Activated naive CD8-positive, alpha-beta T cell treated with anti-CD3 and anti-CD28 coated beads, Interleukin-2, amount 50 U/mL, for 24 hours (primary cell): ENCODE measurements around the gene KRTAP4-11.
"Not testable (repeated sequence)": the region's sequence is repeated elsewhere in the genome, so short reads cannot be mapped to it uniquely, and the experiment has no call there.

Experiments used
- ATAC-seq: fragments of 150-1000 bp; cut with Tn5 transposase; one replicate; pipeline ENCODE4 v1.10.0; 2021
- DNase-seq: peaks from one replicate; pipeline ENCODE4 v3.0.0; 2021
- H3K27ac Mint-ChIP-seq: one replicate; pipeline ENCODE4 v1.8.0; 2021; ENCODE audit warnings: mild to moderate bottlenecking, mixed read lengths
- H3K27me3 Mint-ChIP-seq: one replicate; pipeline ENCODE4 v1.8.0; 2021; ENCODE audit warnings: mixed read lengths
- H3K36me3 Mint-ChIP-seq: one replicate; pipeline ENCODE4 v1.8.0; 2021; ENCODE audit warnings: low read depth, mixed read lengths
- H3K4me1 Mint-ChIP-seq: one replicate; pipeline ENCODE4 v1.8.0; 2021; ENCODE audit warnings: mixed read lengths
- H3K4me3 Mint-ChIP-seq: one replicate; pipeline ENCODE4 v1.8.0; 2021; ENCODE audit warnings: mild to moderate bottlenecking, moderate library complexity, mixed read lengths
- H3K9me3 Mint-ChIP-seq: one replicate; pipeline ENCODE4 v1.8.0; 2021; ENCODE audit warnings: mixed read lengths

KRTAP4-11 gene

GRCh38 chr17:41117846-41118386 lies at the start of gene KRTAP4-11:
TSS of gene KRTAP4-11 (minus strand) at chr17:41118373. CDS start at chr17:41118315, 58 bp downstream.
- H3K27me3 Mint-ChIP-seq, H3K36me3 Mint-ChIP-seq, H3K27ac Mint-ChIP-seq, DNase-seq, H3K4me3 Mint-ChIP-seq, ATAC-seq, H3K9me3 Mint-ChIP-seq: not testable (repeated sequence)
- H3K4me1 Mint-ChIP-seq, result peaks cover 33% of the 10 kb centered on the region

DNA sequence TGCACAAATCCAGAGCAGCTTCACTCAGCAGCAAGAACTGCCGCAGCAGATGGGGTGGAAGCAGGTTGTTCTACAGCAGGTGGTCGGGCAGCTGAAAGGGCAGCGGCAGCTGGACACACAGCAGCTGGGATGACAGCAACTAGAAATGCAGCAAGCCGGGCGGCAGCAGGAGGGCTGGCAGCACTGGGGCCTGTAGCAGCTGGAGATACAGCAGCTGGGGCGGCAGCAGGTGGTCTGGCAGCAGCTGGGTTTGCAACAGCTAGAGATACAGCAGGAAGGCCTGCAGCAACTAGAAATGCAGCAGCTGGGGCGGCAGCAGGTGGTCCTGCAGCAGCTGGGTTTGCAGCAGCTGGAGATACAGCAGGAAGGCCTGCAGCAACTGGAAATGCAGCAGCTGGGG lies 49.4 kb upstream of the KRTAP4-11 start:
- Mint-ChIP-seq H3K4me3 (no peak overlapping the region), H3K9me3 (no peaks in the 10 kb centered on the region), H3K27me3 (no peaks in the 10 kb centered on the region), H3K4me1 (no peaks in the 10 kb centered on the region), H3K36me3 (no peaks in the 10 kb centered on the region), H3K27ac (no peak overlapping the region)
- DNase-seq (no peak), ATAC-seq (no peak)

GRCh38 chr17:41163828-41164227 lies 45.7 kb upstream of the KRTAP4-11 start:
- H3K9me3 Mint-ChIP-seq, result no peaks in the 10 kb centered on the region
- H3K4me3 Mint-ChIP-seq, result no peak overlapping the region
- no peaks in the 10 kb centered on the region for H3K36me3 Mint-ChIP-seq
- H3K4me1 Mint-ChIP-seq, result no peaks in the 10 kb centered on the region
- H3K27me3 Mint-ChIP-seq, result peaks cover 2% of the 10 kb centered on the region
- H3K27ac Mint-ChIP-seq, result no peak overlapping the region
- DNase-seq, result no peak
- ATAC-seq, result no peak

DNA sequence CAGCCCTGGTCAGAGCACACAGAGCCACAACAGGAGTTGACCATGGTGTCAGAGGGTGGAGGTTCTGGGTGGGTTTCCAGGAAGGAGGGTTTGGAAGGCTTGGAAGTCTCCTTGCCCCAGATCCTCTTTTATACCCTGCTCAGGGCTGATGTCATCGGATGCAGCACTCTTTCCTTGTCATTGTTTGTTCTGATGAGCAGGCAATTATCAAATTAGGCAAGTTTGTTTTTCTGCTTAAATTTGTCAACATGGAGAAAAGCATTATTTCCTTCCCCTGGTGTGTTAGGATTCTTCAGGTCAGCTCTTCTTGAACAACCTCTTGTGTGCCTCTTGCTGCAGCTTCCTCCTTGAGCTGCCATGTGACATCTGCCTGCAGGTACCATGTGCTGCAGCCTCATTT lies 42.5 kb upstream of the KRTAP4-11 start, which contains the start of gene KRTAP4-4:
KRTAP4-4 (minus strand) TSS at position 101 of the 400 bp plus-strand sequence; CDS start at position 44, 57 bp downstream.
- H3K27ac Mint-ChIP-seq, result no peak within 1 kb of the TSS
- no peak for DNase-seq
- H3K36me3 Mint-ChIP-seq, result no peaks in the 10 kb centered on the region
- H3K4me1 Mint-ChIP-seq, result no peaks in the 10 kb centered on the region
- H3K4me3 Mint-ChIP-seq, result no peak within 1 kb of the TSS
- H3K27me3 Mint-ChIP-seq, result peaks cover 2% of the 10 kb centered on the region
- ATAC-seq, result no peak
- H3K9me3 Mint-ChIP-seq, result no peaks in the 10 kb centered on the region

DNA sequence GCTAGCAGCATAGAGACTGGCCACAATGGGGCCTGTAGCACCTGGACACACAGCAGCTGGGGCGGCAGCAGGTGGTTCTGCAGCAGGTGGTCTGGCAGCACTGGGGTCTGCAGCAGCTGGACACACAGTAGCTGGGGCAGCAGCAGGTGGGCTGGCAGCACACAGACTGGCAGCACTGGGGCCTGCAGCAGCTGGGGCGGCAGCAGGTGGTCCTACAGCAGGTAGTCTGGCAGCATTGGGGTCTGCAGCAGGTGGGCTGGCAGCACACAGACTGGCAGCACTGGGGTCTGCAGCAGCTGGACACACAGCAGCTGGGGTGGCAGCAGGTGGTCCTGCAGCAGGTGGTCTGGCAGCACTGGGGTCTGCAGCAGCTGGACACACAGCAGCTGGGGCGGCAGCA lies 42.0 kb upstream of the KRTAP4-11 start:
- H3K4me1 Mint-ChIP-seq, H3K27ac Mint-ChIP-seq, DNase-seq, H3K27me3 Mint-ChIP-seq, H3K4me3 Mint-ChIP-seq, H3K9me3 Mint-ChIP-seq, H3K36me3 Mint-ChIP-seq, ATAC-seq: not testable (repeated sequence)

DNA sequence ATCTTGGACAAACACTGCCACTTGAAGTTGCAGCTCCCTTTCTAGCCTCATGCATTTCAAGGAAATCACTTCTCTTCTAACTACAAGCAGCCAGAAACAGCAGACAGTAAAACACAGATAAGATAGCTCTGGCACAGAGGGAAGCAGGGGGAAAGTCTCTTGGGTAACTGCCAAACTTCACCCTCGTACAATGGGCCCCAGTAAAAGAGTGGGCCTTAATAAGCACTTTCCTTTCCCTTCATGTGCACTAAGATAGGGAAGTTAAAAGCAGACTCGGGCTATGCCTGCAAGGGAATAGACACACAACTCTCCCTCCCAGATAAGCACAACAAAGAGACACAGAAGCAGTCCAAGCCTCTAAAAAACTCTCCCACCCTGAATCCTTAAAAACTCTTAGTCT lies 35.7 kb upstream of the KRTAP4-11 start:
- ATAC-seq (no peak), DNase-seq (no peak)
- H3K4me3 Mint-ChIP-seq, result no peak overlapping the region
- no peaks in the 10 kb centered on the region for H3K27me3 Mint-ChIP-seq
- no peaks in the 10 kb centered on the region for H3K4me1 Mint-ChIP-seq
- no peak overlapping the region for H3K27ac Mint-ChIP-seq
- no peaks in the 10 kb centered on the region for H3K9me3 Mint-ChIP-seq
- H3K36me3 Mint-ChIP-seq, result no peaks in the 10 kb centered on the region

DNA sequence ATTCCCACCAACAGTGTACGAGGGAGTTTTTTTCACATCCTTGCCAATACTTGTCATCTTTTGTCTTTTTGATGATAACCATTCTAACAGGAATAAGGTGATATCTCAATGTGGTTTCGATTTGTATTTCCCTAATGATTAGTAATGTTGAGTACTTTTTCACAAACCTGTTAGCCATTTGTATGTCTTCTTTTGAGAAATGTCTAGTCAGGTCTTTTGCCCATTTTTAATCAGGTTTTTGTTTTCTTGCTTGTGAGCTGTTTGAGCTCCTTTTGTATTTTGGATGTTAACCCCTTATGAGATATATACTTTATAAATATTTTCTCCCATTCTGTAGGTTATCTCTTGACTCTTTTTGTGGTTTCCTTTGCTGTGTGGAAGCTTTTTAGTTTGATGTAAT lies 33.4 kb upstream of the KRTAP4-11 start:
- H3K4me3 Mint-ChIP-seq, result no peak overlapping the region
- DNase-seq, result no peak
- no peaks in the 10 kb centered on the region for H3K36me3 Mint-ChIP-seq
- H3K9me3 Mint-ChIP-seq, result no peaks in the 10 kb centered on the region
- no peak overlapping the region for H3K27ac Mint-ChIP-seq
- ATAC-seq, result no peak
- peaks cover 1% of the 10 kb centered on the region for H3K4me1 Mint-ChIP-seq
- no peaks in the 10 kb centered on the region for H3K27me3 Mint-ChIP-seq

DNA sequence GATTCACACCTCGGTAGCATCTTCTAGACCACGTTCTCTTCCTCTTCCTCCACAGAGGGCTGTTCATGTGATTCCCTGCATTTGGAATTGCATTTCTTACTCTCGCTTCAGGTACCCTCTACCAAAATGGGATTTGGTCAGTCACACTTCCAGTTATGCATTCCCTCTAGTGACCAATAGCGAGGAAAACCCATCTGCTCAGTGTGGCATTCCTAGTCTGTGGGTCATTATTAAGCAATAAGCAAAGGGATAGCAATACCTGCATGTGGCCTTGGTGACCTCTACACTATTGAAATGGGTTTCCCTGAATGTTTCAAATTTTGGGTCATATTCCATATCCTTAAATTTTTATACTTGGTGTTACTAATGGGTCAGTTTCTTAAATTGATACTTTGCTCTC lies 31.9 kb upstream of the KRTAP4-11 start:
- H3K27ac Mint-ChIP-seq, result no peak overlapping the region
- no peaks in the 10 kb centered on the region for H3K27me3 Mint-ChIP-seq
- no peak overlapping the region for H3K4me3 Mint-ChIP-seq
- ATAC-seq, result no peak
- no peaks in the 10 kb centered on the region for H3K9me3 Mint-ChIP-seq
- DNase-seq, result no peak
- H3K36me3 Mint-ChIP-seq, result no peaks in the 10 kb centered on the region
- H3K4me1 Mint-ChIP-seq, result peaks cover 1% of the 10 kb centered on the region

DNA sequence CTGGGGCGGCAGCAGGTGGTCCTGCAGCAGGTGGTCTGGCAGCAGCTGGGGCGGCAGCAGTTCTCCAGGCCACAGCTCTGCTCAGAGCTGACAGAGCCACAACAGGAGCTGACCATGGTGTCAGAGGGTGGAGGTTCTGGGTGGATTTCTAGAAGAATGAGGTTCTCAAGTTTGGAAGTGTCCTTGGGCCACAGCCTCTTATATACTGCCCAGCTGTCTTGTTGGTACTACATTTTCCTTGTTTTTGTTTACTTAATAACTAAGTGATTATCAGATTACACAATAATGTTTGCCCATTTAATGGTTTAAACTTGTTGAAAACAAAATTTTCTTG lies 31.4 kb upstream of the KRTAP4-11 start, which contains the start of gene KRTAP4-5:
KRTAP4-5 (minus strand) TSS at position 174 of the 334 bp plus-strand sequence; CDS start at position 116, 58 bp downstream.
- H3K9me3 Mint-ChIP-seq, result no peaks in the 10 kb centered on the region
- H3K36me3 Mint-ChIP-seq, result no peaks in the 10 kb centered on the region
- H3K27ac Mint-ChIP-seq, result no peak within 1 kb of the TSS
- H3K4me3 Mint-ChIP-seq, result no peak within 1 kb of the TSS
- ATAC-seq (no peak), DNase-seq (no peak)
- H3K27me3 Mint-ChIP-seq, result no peaks in the 10 kb centered on the region
- peaks cover 1% of the 10 kb centered on the region for H3K4me1 Mint-ChIP-seq

DNA sequence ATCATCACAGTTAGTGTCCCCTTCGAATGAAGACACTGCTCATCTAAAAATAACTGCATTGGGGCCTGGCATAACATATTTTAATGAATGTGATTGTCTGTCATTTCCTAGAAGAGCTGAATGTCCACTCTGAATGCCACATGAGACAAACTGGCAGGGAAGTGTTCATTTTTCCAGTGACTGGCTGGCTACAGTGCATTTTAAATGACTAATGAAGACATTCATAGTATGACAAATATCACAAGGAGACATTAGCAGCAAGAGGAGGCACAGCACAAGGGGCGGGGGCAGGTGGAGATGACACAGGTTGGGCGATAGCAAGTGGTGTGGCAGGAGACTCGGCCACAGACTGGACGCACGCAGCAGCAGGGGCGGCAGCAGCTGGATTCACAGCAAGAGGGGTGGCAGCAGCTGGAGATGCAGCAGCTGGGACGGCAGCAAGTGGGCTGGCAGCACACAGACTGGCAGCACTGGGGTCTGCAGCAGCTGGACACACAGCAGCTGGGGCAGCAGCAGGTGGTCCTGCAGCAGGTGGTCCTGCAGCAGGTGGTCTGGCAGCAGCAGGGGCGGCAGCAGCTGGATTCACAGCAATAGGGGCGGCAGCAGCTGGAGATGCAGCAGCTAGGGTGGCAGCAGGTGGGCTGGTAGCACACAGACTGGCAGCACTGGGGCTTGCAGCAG lies 30.9 kb upstream of the KRTAP4-11 start:
- DNase-seq, H3K9me3 Mint-ChIP-seq, H3K4me1 Mint-ChIP-seq, ATAC-seq, H3K36me3 Mint-ChIP-seq, H3K27me3 Mint-ChIP-seq, H3K27ac Mint-ChIP-seq, H3K4me3 Mint-ChIP-seq: not testable (repeated sequence)

DNA sequence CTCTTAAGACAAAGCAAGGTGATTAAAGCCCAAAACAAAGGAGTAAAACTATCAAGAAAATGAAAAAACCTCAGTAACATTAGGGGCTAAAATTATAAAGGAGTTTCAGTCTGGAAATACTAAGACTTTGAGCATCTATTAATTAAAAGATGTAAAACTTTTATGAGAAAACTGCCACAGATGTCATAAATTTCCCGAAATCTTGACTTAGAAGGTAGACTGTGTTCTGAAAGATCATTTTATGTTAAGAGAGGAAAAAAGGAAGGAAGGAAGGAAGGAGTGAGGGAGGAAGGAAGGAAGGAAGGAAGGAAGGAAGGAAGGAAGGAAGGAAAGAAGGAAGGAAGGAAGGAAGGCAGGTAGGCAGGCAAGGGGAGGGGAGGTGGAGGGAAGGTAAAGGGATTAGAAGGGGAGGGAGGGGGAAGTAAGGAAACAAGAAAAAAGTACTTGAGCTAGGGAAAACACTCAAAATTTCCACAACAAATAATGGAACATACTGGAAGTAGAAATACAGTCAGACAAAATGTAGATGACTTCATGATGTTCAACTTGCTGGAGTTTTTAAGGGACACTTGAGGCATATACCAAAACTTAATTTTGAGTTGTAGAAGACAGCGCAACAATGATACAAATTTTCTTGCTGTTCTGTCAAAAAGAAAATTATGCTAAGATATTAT lies 29.5 kb upstream of the KRTAP4-11 start:
- no peak overlapping the region for H3K27ac Mint-ChIP-seq
- DNase-seq (no peak), ATAC-seq (no peak)
- no peak overlapping the region for H3K4me3 Mint-ChIP-seq
- no peaks in the 10 kb centered on the region for H3K27me3 Mint-ChIP-seq
- peaks cover 13% of the 10 kb centered on the region for H3K9me3 Mint-ChIP-seq
- H3K4me1 Mint-ChIP-seq, result peaks cover 1% of the 10 kb centered on the region
- H3K36me3 Mint-ChIP-seq, result peaks cover 6% of the 10 kb centered on the region

DNA sequence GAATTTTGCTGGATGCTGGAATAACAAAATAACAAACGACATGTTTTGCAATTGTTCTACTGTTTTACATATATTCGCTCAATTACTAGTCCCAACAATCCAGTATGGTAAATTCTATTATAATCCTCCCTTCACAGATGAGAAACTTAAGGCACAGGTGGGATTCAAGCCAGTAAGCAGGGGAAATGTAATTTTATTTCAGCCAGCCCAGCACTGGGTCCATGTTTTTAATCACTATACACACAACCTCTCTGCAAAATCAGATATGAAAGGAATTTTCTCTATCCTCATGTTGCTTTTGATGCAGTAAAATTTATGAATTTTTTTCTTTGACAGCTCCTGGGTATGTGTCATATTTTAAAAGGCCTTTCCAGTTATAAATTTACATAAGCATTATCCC lies 27.1 kb upstream of the KRTAP4-11 start:
- DNase-seq, result no peak
- no peak overlapping the region for H3K4me3 Mint-ChIP-seq

GRCh38 chr17:41144846-41145245 lies 26.7 kb upstream of the KRTAP4-11 start:
- H3K4me1 Mint-ChIP-seq, result peaks cover 1% of the 10 kb centered on the region
- no peak overlapping the region for H3K27ac Mint-ChIP-seq
- no peaks in the 10 kb centered on the region for H3K27me3 Mint-ChIP-seq
- H3K36me3 Mint-ChIP-seq, result peaks cover 10% of the 10 kb centered on the region
- H3K4me3 Mint-ChIP-seq, result no peak overlapping the region
- H3K9me3 Mint-ChIP-seq, result peaks cover 25% of the 10 kb centered on the region
- DNase-seq, result no peak
- ATAC-seq, result no peak

More for the DNA sequence above, 27.1 kb upstream of the KRTAP4-11 start:
- no peak for ATAC-seq
- no peaks in the 10 kb centered on the region for H3K27me3 Mint-ChIP-seq
- peaks cover 10% of the 10 kb centered on the region for H3K36me3 Mint-ChIP-seq
- peaks cover 25% of the 10 kb centered on the region for H3K9me3 Mint-ChIP-seq
- H3K27ac Mint-ChIP-seq, result no peak overlapping the region
- peaks cover 1% of the 10 kb centered on the region for H3K4me1 Mint-ChIP-seq

DNA sequence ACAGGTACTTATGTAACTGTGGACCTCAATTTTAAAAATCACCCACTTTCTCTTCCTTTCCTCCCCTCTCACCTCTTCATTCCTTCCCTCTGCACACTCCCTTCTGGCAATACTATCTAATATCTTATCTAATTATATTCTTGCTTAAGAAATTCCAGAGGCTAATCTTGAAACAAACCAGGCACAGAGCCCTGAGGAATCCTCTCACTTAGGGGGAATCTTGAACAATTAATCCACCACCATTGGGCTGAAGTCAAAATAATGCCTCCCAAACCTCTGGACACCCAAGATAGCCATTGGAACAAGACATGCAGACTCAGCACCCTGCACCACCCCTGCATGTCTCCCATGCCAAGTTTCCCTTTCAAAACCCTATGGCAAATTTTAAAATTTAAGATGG lies 23.2 kb upstream of the KRTAP4-11 start:
- Mint-ChIP-seq H3K27me3 (peaks cover 2% of the 10 kb centered on the region), H3K9me3 (peaks cover 38% of the 10 kb centered on the region), H3K27ac (no peak overlapping the region), H3K4me3 (no peak overlapping the region), H3K36me3 (peaks cover 14% of the 10 kb centered on the region), H3K4me1 (no peaks in the 10 kb centered on the region)
- ATAC-seq (no peak), DNase-seq (no peak)
